GM21390 (cell line): ENCODE data around the gene LEMD2.
A peak's percentile ranks its signal among the peaks of the same experiment; 100 is the strongest.

Experiments used
- ATAC-seq: cut with Tn5 transposase; IDR thresholded peaks from one replicate; pipeline ENCODE4 v1.9.1; 2021; ENCODE audit not compliant: unreplicated experiment

The LEMD2 gene

GRCh38 chr6:33797626-33798342 is 8.9 kb upstream of the LEMD2 start:
- ATAC-seq = no peak

- no peak for ATAC-seq
Measured at GRCh38 chr6:33794910-33795623, 6.1 kb upstream of the LEMD2 start.

GRCh38 chr6:33792981-33793380 is 4.1 kb upstream of the LEMD2 start:
- ATAC-seq = no peak

GRCh38 chr6:33791620-33792019 is 2.7 kb upstream of the LEMD2 start:
- no peak for ATAC-seq

GRCh38 chr6:33790910-33791309 is 2.0 kb upstream of the LEMD2 start:
- no peak for ATAC-seq

GRCh38 chr6:33790379-33790778 is 1.4 kb upstream of the LEMD2 start:
- no peak for ATAC-seq

- ATAC-seq = no peak
Measured at GRCh38 chr6:33789550-33789895, 593 bp upstream of the LEMD2 start.

- ATAC-seq = peak; percentile 47
Measured at GRCh38 chr6:33787954-33788693, 806 bp downstream of the LEMD2 start.

GRCh38 chr6:33787346-33787953 is 1.5 kb downstream of the LEMD2 start:
- no peak for ATAC-seq

- no peak for ATAC-seq
Measured at GRCh38 chr6:33786736-33787135, 2.2 kb downstream of the LEMD2 start.

- no peak for ATAC-seq
Measured at GRCh38 chr6:33785778-33786177, 3.2 kb downstream of the LEMD2 start.

- ATAC-seq = no peak
Measured at GRCh38 chr6:33784787-33785186, 4.1 kb downstream of the LEMD2 start.

- no peak for ATAC-seq
Measured at GRCh38 chr6:33783781-33784520, 5.0 kb downstream of the LEMD2 start.

- no peak for ATAC-seq
Measured at GRCh38 chr6:33782561-33782960, 6.4 kb downstream of the LEMD2 start.

GRCh38 chr6:33781131-33781975 is 7.6 kb downstream of the LEMD2 start:
- ATAC-seq = no peak

GRCh38 chr6:33779895-33780294 is 9.0 kb downstream of the LEMD2 start:
- no peak for ATAC-seq

- ATAC-seq = no peak
Measured at GRCh38 chr6:33779290-33779689, 9.6 kb downstream of the LEMD2 start.

- ATAC-seq = no peak
Measured at GRCh38 chr6:33778444-33779121, 10.3 kb downstream of the LEMD2 start.
